Kidney (tissue), 14 donors: ENCODE data around the gene TPSG1. TPM values are rescaled to one million over a fixed set of nuclear protein-coding genes. Genes with fewer than 3 reads are reported as not detected.

Experiments
- DNase-seq, 5 donors: peaks; one replicate each; pipeline ENCODE4 v3.0.0-alpha.2; 2013 to 2020
- FAIRE-seq: peaks from 2 replicates; lab custom pipeline; 2012; peaks lifted over from hg19 to GRCh38; lab: Jason Lieb, UNC
- H3K27ac ChIP-seq, 2 donors: one replicate each; pipeline ENCODE4 v1.7.0; 2013; ENCODE audit warnings: low read depth in 2 of 2, low read length in 2 of 2, inconsistent platforms in 1 of 2
- H3K27me3 ChIP-seq: one replicate; pipeline ENCODE4 v1.7.1; 2013; ENCODE audit warnings: low read length, inconsistent platforms; ENCODE audit not compliant: control insufficient read depth, insufficient read depth
- H3K36me3 ChIP-seq, 3 donors: one replicate each; pipeline versions ENCODE4 v1.7.0 to v1.7.1; 2013; ENCODE audit warnings: low read length in 3 of 3, control low read depth in 1 of 3, inconsistent platforms in 1 of 3; ENCODE audit not compliant: insufficient read depth in 3 of 3, control insufficient read depth in 2 of 3
- H3K4me1 ChIP-seq, 3 donors: one replicate each; pipeline versions ENCODE4 v1.7.0 to v1.7.1; 2013; ENCODE audit warnings: low read length in 3 of 3, inconsistent platforms in 1 of 3, low read depth in 1 of 3; ENCODE audit not compliant: control insufficient read depth in 2 of 3, insufficient read depth in 2 of 3
- H3K4me3 ChIP-seq, 3 donors: one replicate each; pipeline versions ENCODE4 v1.7.0 to v1.8.1; 2013; ENCODE audit warnings: low read length in 3 of 3, control low read depth in 1 of 3, inconsistent platforms in 1 of 3
- H3K9ac ChIP-seq, 3 donors: one replicate each; pipeline versions ENCODE4 v1.7.0 to v1.7.1; 2013; ENCODE audit warnings: low read length in 3 of 3, control low read depth in 1 of 3, inconsistent platforms in 1 of 3
- H3K9me3 ChIP-seq, 3 donors: one replicate each; pipeline versions ENCODE4 v1.7.0 to v1.7.1; 2013; ENCODE audit warnings: low read length in 3 of 3, control low read depth in 1 of 3, inconsistent platforms in 1 of 3; ENCODE audit not compliant: control insufficient read depth in 2 of 3, insufficient read depth in 1 of 3
- CTCF ChIP-seq: IDR thresholded peaks from 3 replicates; pipeline ENCODE4 v1.5.1; 2012; ENCODE audit warnings: mild to moderate bottlenecking, moderate library complexity, borderline replicate concordance; ENCODE audit not compliant: insufficient read depth; ENCODE audit errors: extremely low read depth
- intact Hi-C: fragments of 100-400 bp; cut with DNase I; formaldehyde crosslinking; loops from one replicate; pipeline ENCODE4 v1.11.1; 2022
- polyA plus RNA-seq: library from polyadenylated mRNA; stranded (reverse); fragments of 350-450 nt; fragmentation: Illumina TruSeq; extraction: RNeasy Lipid Tissue Mini Kit (QIAGEN cat#74804); gene quantifications from one replicate; pipeline ENCODE4 v1.2.3, GENCODE V29; 2014; ENCODE audit warnings: low read depth, low replicate concordance; ENCODE audit not compliant: insufficient read depth
- total RNA-seq: library from RNA; stranded (reverse); fragmentation: NEBNext Ultra II Directional; extraction: Animal tissue kit (Norgen Biotek cat#: 25700); gene quantifications from one replicate; pipeline ENCODE4 v1.2.1, GENCODE V29; 2021
- donor health status: control.
- donor health status: control.
- donor health status: control.
- donor health status: control.
- donor health status: control.
- donor health status: DM: yes; HTN: yes; CAD: no.
- donor health status: Normal renal cell carcinoma (clear cell type).

Gene TPSG1
- total and polyA plus RNA-seq, 2 donors from 2014 or later = 0.86 to 3.4 TPM

GRCh38 chr16:1218930-1219611, 6.0 kb downstream of the TPSG1 start:
- Histone ChIP-seq H3K27me3 (no peaks in the 10 kb centered on the region), H3K36me3 (peaks cover 0 to 3% (median 0%) of the 10 kb centered on the region in 3 donors), H3K9me3 (no peaks in the 10 kb centered on the region), H3K4me1 (no peaks in the 10 kb centered on the region), H3K9ac (no peak overlapping the region), H3K27ac (no peak overlapping the region), H3K4me3 (no peak overlapping the region)
- no peak for DNase-seq
- intact Hi-C loops = no loop called here
- no peak for FAIRE-seq
- TF ChIP-seq CTCF = no peak

- Histone ChIP-seq H3K9me3 (no peaks in the 10 kb centered on the region), H3K9ac (no peak overlapping the region), H3K27me3 (no peaks in the 10 kb centered on the region), H3K4me1 (no peaks in the 10 kb centered on the region), H3K27ac (no peak overlapping the region), H3K36me3 (peaks cover 0 to 3% (median 0%) of the 10 kb centered on the region in 3 donors), H3K4me3 (no peak overlapping the region)
- no peak for TF ChIP-seq CTCF
- intact Hi-C loops = no loop called here
- no peak for FAIRE-seq
- no peak for DNase-seq
Measured at GRCh38 chr16:1218061-1218929, 6.8 kb downstream of the TPSG1 start.

GRCh38 chr16:1217526-1217925, 7.5 kb downstream of the TPSG1 start:
- Histone ChIP-seq H3K9ac (no peak overlapping the region), H3K36me3 (peaks cover 0 to 3% (median 0%) of the 10 kb centered on the region in 3 donors), H3K27me3 (no peaks in the 10 kb centered on the region), H3K4me1 (no peaks in the 10 kb centered on the region), H3K27ac (no peak overlapping the region), H3K4me3 (no peak overlapping the region), H3K9me3 (no peaks in the 10 kb centered on the region)
- DNase-seq = no peak
- no peak for FAIRE-seq
- intact Hi-C loops = no loop called here
- no peak for TF ChIP-seq CTCF
